Globus pallidus (tissue), 1 donor: Measurements from ENCODE around the gene VSIR.
A peak's percentile ranks its signal among the peaks of the same experiment; 100 is the strongest.

Experiments used
- DNase-seq: peaks from one replicate; pipeline ENCODE4 v3.0.0-alpha.2; 2015; ENCODE audit warnings: low spot score

Gene VSIR

DNA sequence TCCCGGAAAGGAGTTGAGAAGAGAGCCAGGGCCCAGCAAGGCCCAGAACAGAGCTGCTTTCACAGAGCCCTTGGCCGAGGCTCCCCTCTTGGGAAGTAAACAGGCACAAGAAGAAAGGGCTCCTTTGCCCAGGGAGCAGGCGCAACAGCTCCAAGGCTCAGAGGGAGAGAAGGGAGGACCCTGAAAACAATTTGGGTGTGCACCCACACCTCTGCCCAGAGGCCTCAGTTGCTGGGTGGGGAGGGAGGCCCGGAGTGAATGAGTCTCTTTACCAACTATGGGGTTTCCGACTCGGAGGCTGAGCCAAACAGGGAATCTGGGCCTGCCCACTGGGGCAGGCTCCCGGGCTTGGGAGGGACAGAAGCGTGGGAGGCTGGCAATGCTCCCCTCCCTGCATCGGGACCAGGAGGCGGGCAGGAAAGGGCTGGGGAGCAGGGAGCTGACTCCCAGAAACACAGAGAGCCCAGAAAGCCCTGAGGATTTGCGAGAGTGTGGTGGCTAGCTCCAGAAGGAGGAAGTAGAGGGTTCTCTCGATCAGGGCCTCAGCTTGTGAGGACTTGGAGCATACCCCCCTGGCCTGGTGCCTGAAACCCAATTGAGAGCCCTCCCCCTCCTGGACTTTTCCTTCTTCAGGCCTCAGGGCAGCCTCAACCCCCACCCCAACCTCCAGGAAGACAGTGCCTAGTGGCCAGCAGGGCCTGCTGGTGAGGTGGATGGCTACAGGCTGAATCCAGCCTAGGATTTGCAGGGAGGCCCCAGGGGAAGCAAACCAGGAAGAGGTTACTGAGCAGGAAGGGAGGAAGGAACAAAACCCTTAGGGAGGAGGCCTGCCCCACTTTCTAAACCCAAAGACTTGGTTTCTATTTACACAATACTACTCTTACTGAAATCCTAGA lies 59.9 kb downstream of the VSIR start:
- DNase-seq = peak; percentile 95

DNA sequence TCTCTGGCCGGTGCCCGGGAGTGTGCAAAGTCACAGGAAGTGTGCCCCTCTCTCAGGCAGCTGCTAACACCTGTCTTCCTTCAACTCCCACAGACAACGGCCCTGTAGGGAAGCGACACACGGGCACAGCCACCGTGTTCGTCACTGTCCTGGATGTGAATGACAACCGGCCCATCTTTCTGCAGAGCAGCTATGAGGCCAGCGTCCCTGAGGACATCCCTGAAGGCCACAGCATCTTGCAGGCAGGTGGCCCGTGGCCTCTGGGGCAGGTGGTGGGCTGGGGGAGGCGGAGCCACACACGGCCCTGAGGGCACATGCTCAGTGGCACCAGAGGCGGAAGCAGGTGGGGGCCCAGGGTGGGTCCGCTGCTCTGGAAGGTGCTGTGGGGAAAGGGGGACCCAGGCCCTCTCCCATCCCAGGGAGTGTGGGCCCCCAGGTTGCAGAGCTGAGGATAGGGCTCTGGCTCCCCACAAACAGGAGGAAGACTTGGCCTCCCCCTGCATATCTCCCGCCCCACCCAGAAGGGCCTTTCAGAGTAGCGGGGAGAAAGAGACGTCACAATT lies 60.7 kb downstream of the VSIR start:
- DNase-seq = no peak

DNA sequence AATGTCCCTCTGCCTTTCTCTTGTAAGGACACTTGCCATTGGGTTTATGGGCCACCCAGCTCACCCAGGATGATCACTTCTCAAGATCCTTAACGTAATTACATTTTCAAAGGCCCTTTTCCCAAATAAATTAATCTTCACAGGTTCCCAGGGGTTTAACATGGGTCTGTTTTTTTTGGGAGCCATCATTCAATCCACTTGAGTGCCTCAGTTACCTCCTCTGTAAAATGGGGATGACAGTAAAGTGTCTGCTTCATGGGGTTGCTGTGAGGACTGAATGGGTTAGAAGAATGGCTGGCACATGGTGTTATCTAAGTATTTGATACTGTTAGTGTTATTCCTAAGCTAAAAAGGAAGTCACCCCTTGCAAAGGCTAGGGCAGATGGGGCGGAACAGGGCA lies 61.1 kb downstream of the VSIR start:
- no peak for DNase-seq

DNA sequence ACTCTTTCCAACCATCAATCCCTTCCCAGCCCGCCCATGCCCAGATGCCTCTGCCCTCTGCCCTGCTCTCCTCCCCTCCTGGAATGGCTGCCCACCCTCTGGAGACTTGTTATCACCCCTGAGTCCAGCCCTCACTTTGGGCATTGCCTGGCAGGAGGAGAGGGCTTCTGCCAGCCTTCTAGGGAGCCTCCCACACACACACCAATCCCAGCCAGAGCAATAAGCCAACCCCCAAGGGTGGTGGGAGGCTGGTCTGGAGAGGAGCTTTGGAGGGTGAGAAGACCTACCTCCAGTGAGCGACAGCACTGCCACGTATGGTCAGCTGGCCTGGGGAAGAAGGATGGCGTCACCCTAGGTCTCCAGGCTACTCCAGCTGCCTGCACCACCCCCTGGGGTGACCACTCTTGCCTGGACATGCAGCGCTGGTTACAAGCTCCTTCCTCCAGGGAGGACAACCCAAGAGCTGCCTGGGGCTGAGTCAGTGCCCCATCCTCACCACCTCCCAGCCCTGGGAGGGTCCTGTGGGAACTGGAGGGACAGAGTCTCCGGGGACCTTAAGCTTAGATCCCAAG lies 62.2 kb downstream of the VSIR start:
- no peak for DNase-seq

DNA sequence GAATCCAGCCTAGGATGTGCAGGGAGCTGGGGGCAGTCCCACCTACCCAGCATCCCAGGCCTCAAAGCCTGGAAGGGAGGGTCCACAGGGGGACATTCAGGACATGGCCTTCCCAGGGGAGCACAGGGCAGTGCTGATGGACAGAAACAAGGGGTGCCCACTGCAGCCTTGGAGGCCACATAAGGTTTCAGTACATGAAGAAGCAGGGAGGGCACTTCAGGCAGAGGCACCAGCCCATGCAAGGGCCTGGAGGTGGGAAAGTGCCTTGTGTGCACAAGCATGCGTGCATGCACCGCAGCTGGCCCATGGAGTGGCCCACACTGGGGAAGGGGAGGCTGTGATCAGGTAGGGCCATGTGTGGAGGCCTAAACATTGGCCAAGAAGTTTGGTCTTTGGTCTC lies 62.8 kb downstream of the VSIR start:
- DNase-seq = no peak

DNA sequence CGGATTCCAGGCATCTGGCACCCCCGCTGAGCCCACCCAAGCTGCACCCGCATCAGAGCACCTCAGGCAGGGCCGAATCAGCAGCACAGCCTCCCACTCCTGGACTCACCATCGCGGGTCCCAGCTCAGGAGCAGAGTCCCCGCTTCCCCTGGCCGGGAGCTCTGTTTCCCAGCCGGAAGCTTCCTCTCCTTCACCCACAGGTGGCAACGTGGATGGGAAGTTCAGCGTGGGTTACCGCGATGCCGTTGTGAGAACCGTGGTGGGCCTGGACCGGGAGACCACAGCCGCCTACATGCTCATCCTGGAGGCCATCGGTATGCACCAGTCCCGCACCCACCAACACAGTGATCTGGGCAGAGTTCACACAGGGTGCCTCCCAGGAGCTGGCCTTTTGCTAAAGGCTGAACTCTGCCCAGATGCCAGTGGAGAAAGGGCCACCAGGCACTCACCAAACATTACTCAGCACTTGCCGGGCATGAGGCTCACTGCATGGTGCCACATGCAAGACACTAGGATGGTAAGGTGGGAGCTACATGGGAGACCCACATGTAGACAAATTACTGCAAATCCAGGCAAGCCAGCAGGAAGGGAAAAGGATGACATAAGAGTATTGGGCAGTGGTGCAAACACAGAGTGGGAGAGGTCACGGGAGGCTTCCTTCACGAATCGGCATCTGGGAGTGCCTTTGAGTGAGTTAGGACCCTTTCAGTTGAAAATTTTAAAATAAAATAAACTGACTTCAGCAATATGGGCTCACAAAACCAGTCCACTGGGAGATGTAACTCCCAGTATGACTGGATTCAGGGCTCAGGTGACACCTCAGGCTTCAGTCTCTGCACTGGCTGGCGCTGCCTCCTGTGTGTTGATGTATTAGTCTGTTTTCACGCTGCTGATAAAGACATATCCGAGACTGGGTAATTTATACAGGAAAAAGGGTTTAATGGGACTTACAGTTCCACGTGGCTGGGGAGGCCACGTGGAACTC lies 64.1 kb downstream of the VSIR start:
- no peak for DNase-seq

DNA sequence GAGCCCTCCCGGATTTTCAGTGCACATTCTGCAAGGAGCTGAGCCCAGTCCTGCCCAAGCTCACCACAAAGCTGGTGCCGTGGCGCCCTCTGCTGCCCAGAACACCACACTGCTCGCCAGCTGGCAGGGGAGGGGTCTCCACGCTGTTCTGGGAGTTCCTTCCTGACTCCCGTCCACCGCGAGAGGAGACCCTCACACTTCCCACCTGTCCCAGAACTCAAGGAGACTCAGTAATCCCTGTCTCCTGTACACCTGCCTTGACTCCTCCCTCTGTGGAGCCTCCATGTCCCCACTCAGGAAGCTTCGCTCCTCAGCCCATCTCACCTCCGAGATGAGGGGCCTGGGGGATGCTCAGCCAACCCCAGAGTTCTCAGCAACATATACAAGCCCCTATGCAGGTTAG lies 65.0 kb downstream of the VSIR start:
- peak; percentile 51 for DNase-seq

DNA sequence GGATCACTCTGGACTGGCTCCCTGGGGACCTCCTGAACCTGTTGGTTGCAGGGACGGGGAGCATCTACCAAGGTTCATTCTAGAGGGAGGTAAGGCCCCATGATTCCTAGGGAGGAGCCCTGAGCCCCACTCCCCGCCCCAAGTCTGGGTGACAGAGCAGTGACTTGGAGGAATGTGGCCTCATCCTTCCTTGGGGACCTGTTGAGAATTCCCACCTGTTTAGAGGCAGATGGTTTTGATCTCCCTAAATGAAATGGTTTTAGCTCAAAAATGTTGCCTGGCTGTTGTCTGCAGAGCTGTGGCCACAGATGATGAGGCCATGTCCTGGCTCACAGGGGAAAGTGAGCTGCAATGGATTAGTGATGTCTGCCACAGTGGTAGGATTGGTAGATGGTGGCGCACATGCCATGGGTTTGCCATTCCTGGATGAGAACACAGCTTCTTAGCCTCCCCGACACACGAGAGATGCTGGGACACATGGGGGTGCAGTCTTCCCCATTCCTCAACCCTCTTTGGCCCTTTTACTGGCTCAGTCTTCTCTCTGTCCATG lies 66.0 kb downstream of the VSIR start:
- no peak for DNase-seq

DNA sequence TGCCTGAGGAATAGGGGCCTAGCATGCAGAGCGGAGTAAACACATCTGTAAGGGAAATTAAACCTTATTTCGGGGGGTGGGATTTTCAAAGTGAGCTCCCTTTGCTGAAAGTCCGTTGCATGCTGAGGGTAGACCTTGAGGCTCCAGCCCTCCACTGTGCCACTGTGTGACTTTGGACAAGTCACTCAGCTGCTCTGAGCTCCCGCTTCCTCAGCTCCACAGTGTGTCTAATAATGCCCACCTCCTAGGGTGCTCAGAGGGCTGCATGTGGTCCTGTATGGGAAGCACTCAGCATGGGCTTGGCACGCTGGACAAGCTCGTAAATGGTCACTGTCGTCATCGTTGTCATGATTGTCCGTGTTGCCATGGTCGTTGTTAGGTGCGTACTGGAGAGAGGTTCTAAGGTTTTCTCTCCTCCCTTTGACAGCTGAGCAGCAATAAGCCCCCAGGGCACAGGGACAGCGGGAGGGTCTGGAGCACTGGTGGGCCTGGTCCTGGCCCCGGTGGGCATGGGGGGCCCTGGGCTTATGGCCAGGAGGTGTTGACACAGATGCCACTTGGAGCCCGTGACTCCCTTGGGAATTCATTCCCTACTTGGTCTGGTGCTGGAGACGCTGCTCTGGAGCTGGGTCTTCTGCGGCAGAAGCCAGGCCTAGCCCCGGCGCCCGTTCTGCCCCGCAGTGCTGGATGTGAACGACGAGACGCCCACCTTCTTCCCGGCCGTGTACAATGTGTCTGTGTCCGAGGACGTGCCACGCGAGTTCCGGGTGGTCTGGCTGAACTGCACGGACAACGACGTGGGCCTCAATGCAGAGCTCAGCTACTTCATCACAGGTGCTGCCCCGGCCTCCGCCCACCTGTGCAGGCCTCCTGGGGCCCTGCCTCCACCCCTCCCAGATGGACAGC lies 66.9 kb downstream of the VSIR start:
- no peak for DNase-seq

DNA sequence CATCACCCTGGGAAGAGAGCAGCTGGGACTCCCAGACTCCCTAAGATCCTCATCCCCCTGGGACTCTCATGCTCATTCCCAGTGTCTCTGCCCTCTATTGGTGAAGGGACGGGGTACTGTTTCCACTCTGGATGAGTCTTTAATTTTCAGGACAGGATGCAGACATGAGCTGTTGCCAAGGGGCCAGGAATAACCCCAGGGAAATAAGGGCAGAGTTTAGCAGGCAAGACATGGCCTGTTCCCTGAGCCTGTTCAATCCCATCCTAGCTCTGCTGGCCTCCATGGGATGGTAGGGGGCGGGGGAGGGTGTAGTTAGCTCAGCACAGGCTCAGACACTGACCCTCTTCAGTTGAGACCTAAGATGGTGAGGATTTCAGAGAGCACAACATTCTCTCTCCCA lies 67.7 kb downstream of the VSIR start:
- no peak for DNase-seq

DNA sequence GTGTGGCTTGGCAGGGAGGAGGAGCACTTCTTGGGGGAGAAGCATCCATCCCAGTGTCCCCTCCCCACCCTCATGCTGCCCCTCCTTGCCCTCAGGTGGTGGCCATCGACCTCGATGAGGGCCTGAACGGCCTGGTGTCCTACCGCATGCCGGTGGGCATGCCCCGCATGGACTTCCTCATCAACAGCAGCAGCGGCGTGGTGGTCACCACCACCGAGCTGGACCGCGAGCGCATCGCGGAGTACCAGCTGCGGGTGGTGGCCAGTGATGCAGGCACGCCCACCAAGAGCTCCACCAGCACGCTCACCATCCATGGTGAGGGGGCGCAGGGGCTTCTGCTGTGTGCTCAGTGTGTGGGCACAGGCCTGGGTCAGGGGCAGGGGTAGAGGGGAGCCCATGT lies 68.5 kb downstream of the VSIR start:
- no peak for DNase-seq

DNA sequence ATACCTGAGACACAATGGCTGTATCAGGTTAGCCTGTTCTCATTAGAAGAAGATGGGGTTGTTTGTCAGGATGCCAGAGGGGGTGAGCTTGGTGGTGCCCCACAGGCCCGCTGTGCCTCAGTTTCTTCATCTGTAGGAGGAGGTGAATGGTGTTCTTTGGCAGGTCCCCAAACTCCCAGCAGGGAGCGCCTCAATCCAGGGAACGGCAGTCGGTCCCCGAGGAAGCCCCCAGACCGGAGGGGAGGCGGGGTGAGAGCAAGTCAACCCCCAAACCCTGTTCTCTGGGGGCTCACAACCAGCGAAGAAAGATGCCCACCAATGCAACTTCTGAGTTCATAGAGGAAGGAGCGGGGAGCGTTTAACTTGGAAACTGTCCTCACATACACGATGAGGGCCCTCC lies 69.7 kb downstream of the VSIR start:
- DNase-seq = no peak

DNA sequence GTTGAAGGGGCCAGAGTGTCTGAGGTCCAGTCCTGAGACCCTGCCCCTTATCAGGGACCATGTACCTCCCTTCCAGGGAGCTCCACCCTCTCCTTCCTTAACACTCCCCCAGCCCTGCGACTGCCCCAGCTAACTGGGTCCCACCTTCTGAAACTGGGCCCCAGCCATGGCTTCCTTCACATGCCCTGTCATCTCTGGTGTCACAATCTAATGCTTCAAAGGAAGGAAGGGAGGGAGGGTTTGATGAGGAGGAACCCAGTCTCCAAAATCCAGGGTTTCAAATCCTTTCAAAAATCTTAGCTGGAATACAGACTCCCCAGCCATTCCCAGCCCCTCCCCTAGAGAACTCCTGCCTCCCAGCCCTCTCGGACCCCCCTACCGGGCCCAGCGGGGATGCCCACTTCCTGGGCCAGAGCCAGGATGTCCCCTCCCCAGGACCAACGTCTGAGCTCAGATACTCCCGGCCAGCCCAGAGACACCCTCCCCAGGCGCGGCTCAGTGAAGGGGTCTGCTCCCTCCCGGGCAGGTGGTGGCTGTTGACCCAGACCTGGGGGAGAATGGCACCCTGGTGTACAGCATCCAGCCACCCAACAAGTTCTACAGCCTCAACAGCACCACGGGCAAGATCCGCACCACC lies 71.7 kb downstream of the VSIR start:
- no peak for DNase-seq

DNA sequence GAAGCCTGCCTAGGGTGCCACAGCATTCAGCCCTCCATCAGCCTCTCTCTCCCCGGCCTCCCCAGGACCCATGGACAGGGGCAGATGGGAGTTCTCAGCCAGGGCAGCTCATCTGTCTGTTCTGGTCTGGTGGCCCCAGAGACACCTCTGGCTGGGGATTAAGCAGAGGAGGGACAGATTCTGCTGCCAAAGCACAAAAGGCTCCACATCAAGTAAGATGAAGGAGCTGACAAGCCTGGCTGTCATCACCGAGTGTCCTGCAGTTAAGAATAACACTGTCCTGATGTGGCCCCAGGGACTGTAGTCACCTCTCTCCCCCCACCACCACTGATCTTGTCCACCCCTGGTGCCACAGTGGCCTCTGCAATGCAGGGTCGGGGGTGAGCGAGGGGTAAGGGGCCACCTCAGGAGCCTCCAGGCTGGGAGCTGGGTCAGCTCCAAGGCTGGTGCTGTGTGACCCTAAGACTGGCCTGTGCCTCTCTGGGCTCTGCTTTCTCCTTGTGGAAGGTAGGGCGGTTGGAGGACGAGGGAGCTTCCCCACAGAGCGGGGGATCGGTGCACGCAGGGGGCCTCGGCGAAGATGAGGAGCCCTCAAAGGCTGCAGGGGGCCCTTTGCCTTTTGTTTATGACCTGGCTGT lies 72.5 kb downstream of the VSIR start:
- no peak for DNase-seq

DNA sequence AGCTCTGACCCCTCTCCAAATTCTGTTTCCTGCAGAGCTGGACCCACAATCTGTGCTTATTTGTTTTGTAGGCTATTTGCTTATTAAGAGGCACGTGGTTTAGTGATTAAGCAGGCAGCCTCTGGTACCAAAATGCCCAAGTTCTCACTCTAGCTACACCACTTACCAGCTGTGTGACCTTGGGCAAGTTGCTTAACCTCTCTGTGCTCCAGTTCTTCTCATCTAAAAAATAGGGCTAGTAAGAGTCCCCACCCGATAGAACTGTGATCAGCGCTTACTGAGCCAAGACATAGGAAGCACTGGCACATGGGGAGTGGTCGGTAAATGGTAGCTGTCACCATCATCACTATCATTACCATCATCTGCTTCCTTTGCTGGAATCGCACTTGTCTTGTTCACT lies 74.6 kb downstream of the VSIR start:
- DNase-seq = no peak

DNA sequence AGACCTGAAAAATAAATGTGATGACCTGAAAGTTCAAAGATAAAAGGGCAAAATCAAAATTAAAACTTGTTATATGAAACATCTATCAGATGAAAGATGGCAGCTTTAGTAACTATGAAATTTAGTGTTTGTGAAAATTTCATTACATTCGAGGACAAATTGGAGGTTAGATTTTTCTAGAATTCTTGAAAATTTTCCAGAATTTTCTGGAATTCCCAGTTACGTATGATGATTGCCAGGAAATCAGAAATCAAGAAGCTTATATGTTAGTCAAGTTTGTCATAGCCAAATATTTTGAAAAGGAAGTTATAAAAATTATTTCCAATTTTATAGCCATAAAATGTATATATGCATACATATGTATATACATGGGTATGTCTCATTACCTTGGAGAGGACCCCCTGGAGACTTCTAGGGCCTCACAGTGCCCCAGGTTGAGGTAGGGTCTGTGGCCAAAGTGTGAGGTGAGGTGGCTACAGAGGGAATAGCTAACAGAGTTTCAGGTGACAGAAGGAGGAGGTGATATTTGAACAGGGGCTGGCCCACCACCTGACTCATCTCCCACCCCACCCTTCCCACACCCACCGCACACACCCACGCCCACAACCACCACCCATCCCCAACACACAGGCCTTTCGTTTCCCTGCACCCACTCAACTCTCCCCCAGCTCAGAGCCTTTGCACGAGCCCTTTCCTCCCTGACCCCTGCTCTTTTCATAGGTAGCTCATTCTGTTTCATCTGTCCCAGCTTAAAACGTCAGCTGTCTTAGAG lies 75.2 kb downstream of the VSIR start:
- DNase-seq = no peak
